Mesenchymal stem cell (in vitro differentiated cells and primary cell): ENCODE measurements around the gene CNPPD1. TPM values are rescaled to one million over a fixed set of nuclear protein-coding genes. Genes with fewer than 3 reads are reported as not detected.

Source experiments
- DNase-seq: peaks from one replicate; pipeline ENCODE4 v3.0.0-alpha.2; 2013
- H2AFZ ChIP-seq: one replicate; pipeline ENCODE4 v1.6.1; 2013; ENCODE audit warnings: low read depth, mild to moderate bottlenecking, control low read depth, inconsistent platforms, low read length, moderate library complexity
- H2AK5ac ChIP-seq: 2 replicates; pipeline ENCODE4 v1.6.1; 2013; ENCODE audit warnings: low read length, moderate library complexity, mild to moderate bottlenecking, inconsistent platforms; ENCODE audit not compliant: severe bottlenecking
- H2BK120ac ChIP-seq: one replicate; pipeline ENCODE4 v1.6.1; 2013; ENCODE audit warnings: low read depth, mild to moderate bottlenecking, inconsistent platforms, low read length, moderate library complexity
- H2BK12ac ChIP-seq, 2 experiments: one replicate each; pipeline ENCODE4 v1.6.1; 2013; ENCODE audit warnings: inconsistent platforms in 2 of 2, low read length in 2 of 2, mild to moderate bottlenecking in 2 of 2, moderate library complexity in 2 of 2, control low read depth in 1 of 2
- H2BK15ac ChIP-seq: one replicate; pipeline ENCODE4 v1.6.1; 2013; ENCODE audit warnings: mild to moderate bottlenecking, low read depth, inconsistent platforms; ENCODE audit not compliant: poor library complexity, severe bottlenecking
- H2BK5ac ChIP-seq: 2 replicates; pipeline ENCODE4 v1.6.1; 2013; ENCODE audit warnings: low read depth, mild to moderate bottlenecking, low read length, control low read depth, inconsistent platforms; ENCODE audit not compliant: poor library complexity, severe bottlenecking
- H3K14ac ChIP-seq, 2 experiments: one replicate each; pipeline ENCODE4 v1.6.1; 2013; ENCODE audit warnings: inconsistent platforms in 2 of 2, low read length in 2 of 2, control low read depth in 1 of 2, mild to moderate bottlenecking in 1 of 2, moderate library complexity in 1 of 2
- H3K18ac ChIP-seq, 2 experiments: one replicate each; pipeline ENCODE4 v1.6.1; 2013; ENCODE audit warnings: inconsistent platforms in 2 of 2, low read length in 2 of 2, control low read depth in 1 of 2, low read depth in 1 of 2, mild to moderate bottlenecking in 1 of 2
- H3K23ac ChIP-seq, 2 experiments: one replicate each; pipeline ENCODE4 v1.6.1; 2013; ENCODE audit warnings: inconsistent platforms in 2 of 2, low read length in 2 of 2, mild to moderate bottlenecking in 2 of 2, moderate library complexity in 2 of 2, control low read depth in 1 of 2
- H3K27ac ChIP-seq: 2 replicates; pipeline ENCODE4 v1.5.1; 2013; ENCODE audit warnings: mild to moderate bottlenecking, moderate library complexity, low read length, control low read depth, inconsistent platforms; ENCODE audit not compliant: poor library complexity, severe bottlenecking
- H3K27me3 ChIP-seq, 2 experiments: 2 replicates each; pipeline versions ENCODE4 v1.6.1 to v1.7.0; 2013; ENCODE audit warnings: low read length in 2 of 2, mild to moderate bottlenecking in 2 of 2, moderate library complexity in 2 of 2, control low read depth in 1 of 2, inconsistent platforms in 1 of 2; ENCODE audit not compliant: control insufficient read depth in 1 of 2, insufficient read depth in 1 of 2
- H3K36me3 ChIP-seq, 2 experiments: 2 replicates each; pipeline versions ENCODE4 v1.6.1 to v1.7.0; 2013; ENCODE audit warnings: low read length in 2 of 2, control low read depth in 1 of 2, inconsistent platforms in 1 of 2, low read depth in 1 of 2, mild to moderate bottlenecking in 1 of 2; ENCODE audit not compliant: insufficient read depth in 2 of 2, control insufficient read depth in 1 of 2
- H3K4ac ChIP-seq, 2 experiments: one replicate each; pipeline ENCODE4 v1.6.1; 2013; ENCODE audit warnings: inconsistent platforms in 2 of 2, low read length in 2 of 2, mild to moderate bottlenecking in 2 of 2, moderate library complexity in 2 of 2, control low read depth in 1 of 2, low read depth in 1 of 2
- H3K4me1 ChIP-seq: 2 replicates; pipeline ENCODE4 v1.6.1; 2013; ENCODE audit warnings: low read depth, low read length, control low read depth; ENCODE audit not compliant: control insufficient read depth, insufficient read depth
- H3K4me2 ChIP-seq: 2 replicates; pipeline ENCODE4 v1.6.1; 2013; ENCODE audit warnings: low read length, mild to moderate bottlenecking, inconsistent platforms; ENCODE audit not compliant: poor library complexity, severe bottlenecking
- H3K4me3 ChIP-seq, 2 experiments: 2 replicates each; pipeline versions ENCODE4 v1.5.1 to v1.7.0; 2013; ENCODE audit warnings: low read length in 2 of 2, mild to moderate bottlenecking in 2 of 2, control low read depth in 1 of 2, low read depth in 1 of 2; ENCODE audit not compliant: insufficient read depth in 1 of 2
- H3K79me1 ChIP-seq: replicated peaks from 2 replicates; pipeline ENCODE4 v1.6.1; 2013; ENCODE audit warnings: mild to moderate bottlenecking, control low read depth, low read length, inconsistent platforms; ENCODE audit not compliant: poor library complexity, severe bottlenecking
- H3K9ac ChIP-seq: 2 replicates; pipeline ENCODE4 v1.7.0; 2013; ENCODE audit warnings: mild to moderate bottlenecking, low read length, moderate library complexity
- H3K9me3 ChIP-seq: 2 replicates; pipeline ENCODE4 v1.7.0; 2013; ENCODE audit warnings: mild to moderate bottlenecking, low read length; ENCODE audit not compliant: control insufficient read depth
- H4K8ac ChIP-seq: one replicate; pipeline ENCODE4 v1.6.1; 2013; ENCODE audit warnings: inconsistent platforms, mild to moderate bottlenecking, low read length, moderate library complexity
- H4K91ac ChIP-seq: one replicate; pipeline ENCODE4 v1.6.1; 2013; ENCODE audit warnings: mild to moderate bottlenecking, low read length, inconsistent platforms
- WGBS: methylation state at CpG from one replicate; pipeline ENCODE4 v1.1.7; 2013; ENCODE audit warnings: mixed read lengths; 5-methylcytosine and 5-hydroxymethylcytosine counted together
- polyA plus RNA-seq, 2 experiments: library from polyadenylated mRNA; stranded (reverse); fragments of 200-250 nt; gene quantifications; one replicate each; pipeline ENCODE4 v1.2.3, GENCODE V29; 2013

CNPPD1 gene
- polyA plus RNA-seq (2013, experiment 1 of 2) = 23.5 TPM
- 22.7 TPM for polyA plus RNA-seq (2013, experiment 2 of 2)

- Histone ChIP-seq H3K4me3 (peak within 1 kb of the TSS; percentile 66 to 92), H3K36me3 (peaks cover 46 to 60% of the 10 kb centered on the region in 2 experiments), H3K4ac (peak within 1 kb of the TSS; percentile 62 to 96), H3K9ac (peak within 1 kb of the TSS; percentile 99), H3K4me2 (peak within 1 kb of the TSS; percentile 94), H2AFZ (peak within 1 kb of the TSS; percentile 85), H3K23ac (peak within 1 kb of the TSS in 1 of 2 experiments; percentile 86), H3K4me1 (peaks cover 18% of the 10 kb centered on the region), H3K27me3 (no peaks in the 10 kb centered on the region), H3K9me3 (no peaks in the 10 kb centered on the region), H4K91ac (peak within 1 kb of the TSS; percentile 96), H2AK5ac (no peak within 1 kb of the TSS), H3K14ac (peak within 1 kb of the TSS in 1 of 2 experiments; percentile 99), H2BK120ac (peak within 1 kb of the TSS; percentile 91), H2BK15ac (peak within 1 kb of the TSS; percentile 76), H2BK5ac (peak within 1 kb of the TSS; percentile 85), H3K27ac (peak within 1 kb of the TSS; percentile 98), H4K8ac (peak within 1 kb of the TSS; percentile 97), H2BK12ac (peak within 1 kb of the TSS in 1 of 2 experiments; percentile 73), H3K79me1 (peaks cover 29% of the 10 kb centered on the region), H3K18ac (peak within 1 kb of the TSS; percentile 94 to 99)
- peak; percentile 84 for DNase-seq
- WGBS = under 1% methylated on average over 61 of the region's 69 CpGs
Observed at GRCh38 chr2:219176818-219177551, at the start of gene CNPPD1. Gene CNPPD1 (minus strand): TSS chr2:219176925. CDS start chr2:219176828, 97 bp downstream.

DNA sequence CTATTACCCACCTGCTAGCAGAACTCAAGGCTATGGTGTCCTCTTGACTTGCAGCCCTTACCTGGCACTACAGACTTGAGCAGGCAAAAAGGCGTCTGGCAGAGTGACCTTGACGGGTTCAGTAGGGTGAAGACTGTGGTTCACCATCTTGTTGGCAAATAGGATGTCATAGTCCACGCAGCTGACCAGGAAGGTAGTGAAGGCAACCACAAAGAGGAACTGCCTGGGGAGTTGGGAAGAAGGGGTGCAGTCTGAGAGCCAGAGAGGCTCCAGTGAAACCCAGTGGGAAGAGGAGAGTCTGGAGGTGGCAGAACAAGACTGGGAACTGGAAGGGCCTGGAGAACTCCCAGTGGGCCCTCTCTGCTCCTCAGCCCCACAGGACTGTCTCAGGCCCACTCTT is 48.6 kb upstream of the CNPPD1 start:
- Histone ChIP-seq H4K8ac (no peak overlapping the region), H4K91ac (no peak overlapping the region), H2BK5ac (no peak overlapping the region), H3K9ac (no peak overlapping the region), H3K4me1 (peaks cover 12% of the 10 kb centered on the region), H3K4me3 (no peak overlapping the region), H3K27me3 (no peaks in the 10 kb centered on the region), H2AK5ac (no peak overlapping the region), H2AFZ (no peak overlapping the region), H3K27ac (no peak overlapping the region), H3K4ac (no peak overlapping the region), H3K79me1 (peaks cover 45% of the 10 kb centered on the region), H3K9me3 (no peaks in the 10 kb centered on the region), H3K36me3 (peaks cover 60 to 63% of the 10 kb centered on the region in 2 experiments), H2BK12ac (no peak overlapping the region), H3K23ac (no peak overlapping the region), H3K14ac (no peak overlapping the region), H2BK15ac (no peak overlapping the region), H3K18ac (no peak overlapping the region), H2BK120ac (no peak overlapping the region), H3K4me2 (no peak overlapping the region)
- WGBS = 96% methylated on average over 3 of the region's 3 CpGs
- DNase-seq = no peak

GRCh38 chr2:219223831-219224610 is 47.3 kb upstream of the CNPPD1 start:
- H2BK15ac ChIP-seq = no peak overlapping the region
- H3K14ac ChIP-seq = no peak overlapping the region
- no peak overlapping the region for H3K4ac ChIP-seq
- H2AK5ac ChIP-seq = no peak overlapping the region
- no peak overlapping the region for H2AFZ ChIP-seq
- H3K18ac ChIP-seq = no peak overlapping the region
- H2BK120ac ChIP-seq = no peak overlapping the region
- H3K23ac ChIP-seq = no peak overlapping the region
- H3K79me1 ChIP-seq = peaks cover 45% of the 10 kb centered on the region
- no peak overlapping the region for H2BK5ac ChIP-seq
- H3K9me3 ChIP-seq = no peaks in the 10 kb centered on the region
- DNase-seq = no peak
- no peaks in the 10 kb centered on the region for H3K27me3 ChIP-seq
- peaks cover 17% of the 10 kb centered on the region for H3K4me1 ChIP-seq
- no peak overlapping the region for H4K8ac ChIP-seq
- no peak overlapping the region for H2BK12ac ChIP-seq
- no peak overlapping the region for H3K4me2 ChIP-seq
- no peak overlapping the region for H3K9ac ChIP-seq
- no peak overlapping the region for H3K4me3 ChIP-seq
- H4K91ac ChIP-seq = no peak overlapping the region
- H3K27ac ChIP-seq = no peak overlapping the region
- peaks cover 72 to 73% of the 10 kb centered on the region in 2 experiments for H3K36me3 ChIP-seq
- WGBS = 97% methylated on average over 31 of the region's 31 CpGs

GRCh38 chr2:219221957-219222518 is 45.3 kb upstream of the CNPPD1 start:
- Histone ChIP-seq H3K23ac (no peak overlapping the region), H3K79me1 (peaks cover 34% of the 10 kb centered on the region), H3K36me3 (peaks cover 72 to 73% of the 10 kb centered on the region in 2 experiments), H3K4me2 (no peak overlapping the region), H2BK5ac (no peak overlapping the region), H3K4ac (no peak overlapping the region), H3K27me3 (no peaks in the 10 kb centered on the region), H3K4me3 (no peak overlapping the region), H3K9ac (no peak overlapping the region), H2AFZ (no peak overlapping the region), H4K91ac (no peak overlapping the region), H3K4me1 (peaks cover 15% of the 10 kb centered on the region), H3K9me3 (no peaks in the 10 kb centered on the region), H2AK5ac (no peak overlapping the region), H4K8ac (no peak overlapping the region), H2BK12ac (no peak overlapping the region), H3K18ac (no peak overlapping the region), H2BK120ac (no peak overlapping the region), H2BK15ac (no peak overlapping the region), H3K14ac (no peak overlapping the region), H3K27ac (no peak overlapping the region)
- DNase-seq = no peak
- WGBS = 96% methylated on average over 16 of the region's 16 CpGs
